Endothelial cell of umbilical vein (primary cell): ENCODE results near the gene PARK7.
"Not testable (repeated sequence)": the region's sequence is repeated elsewhere in the genome, so short reads cannot be mapped to it uniquely, and the experiment has no call there.

Experiments
- EZH2 ChIP-seq: IDR thresholded peaks from 2 replicates; pipeline ENCODE4 v1.6.1; 2012; ENCODE audit warnings: borderline replicate concordance, low read depth, mild to moderate bottlenecking, moderate library complexity, low read length, inconsistent platforms; ENCODE audit not compliant: severe bottlenecking
- POLR2A ChIP-seq: IDR thresholded peaks from 2 replicates; pipeline ENCODE4 v1.6.1; 2012; ENCODE audit warnings: low read depth, mild to moderate bottlenecking, control low read depth, low read length
- POLR2AphosphoS5 ChIP-seq: IDR thresholded peaks from 2 replicates; pipeline ENCODE4 v1.6.1; 2012; ENCODE audit warnings: low read depth, mild to moderate bottlenecking, control low read depth, low read length, moderate library complexity; ENCODE audit not compliant: insufficient read depth
- TF ChIP-seq, protein P1 (sequence below), 2 donors: IDR thresholded peaks; 1 replicate in 1 of 2; 2 replicates in 1 of 2; pipeline ENCODE4 v1.5.1; 2011; ENCODE audit warnings: low read length in 2 of 2, mild to moderate bottlenecking in 2 of 2, moderate library complexity in 2 of 2, control low read depth in 1 of 2, inconsistent platforms in 1 of 2, low read depth in 1 of 2; ENCODE audit not compliant: insufficient read depth in 1 of 2; ENCODE audit errors: extremely low read depth in 1 of 2

DNA sequence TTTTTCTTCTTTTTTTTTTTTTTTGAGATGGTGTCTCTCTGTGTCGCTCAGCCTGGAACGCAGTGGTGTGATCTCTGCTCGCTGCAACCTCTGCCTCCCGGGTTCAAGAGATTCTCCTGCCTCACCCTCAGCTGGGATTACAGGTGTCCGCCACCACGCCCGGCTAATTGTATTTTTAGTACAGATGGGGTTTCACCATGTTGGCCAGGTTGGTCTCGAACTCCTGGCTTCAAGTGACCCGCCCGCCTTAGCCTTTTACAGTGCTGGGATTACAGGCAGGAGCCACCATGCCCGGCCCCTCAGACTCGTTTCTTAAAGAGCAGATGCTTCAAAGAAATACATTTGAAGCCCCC is 1.8 kb downstream of the PARK7 start:
- TF ChIP-seq, protein P1, sequence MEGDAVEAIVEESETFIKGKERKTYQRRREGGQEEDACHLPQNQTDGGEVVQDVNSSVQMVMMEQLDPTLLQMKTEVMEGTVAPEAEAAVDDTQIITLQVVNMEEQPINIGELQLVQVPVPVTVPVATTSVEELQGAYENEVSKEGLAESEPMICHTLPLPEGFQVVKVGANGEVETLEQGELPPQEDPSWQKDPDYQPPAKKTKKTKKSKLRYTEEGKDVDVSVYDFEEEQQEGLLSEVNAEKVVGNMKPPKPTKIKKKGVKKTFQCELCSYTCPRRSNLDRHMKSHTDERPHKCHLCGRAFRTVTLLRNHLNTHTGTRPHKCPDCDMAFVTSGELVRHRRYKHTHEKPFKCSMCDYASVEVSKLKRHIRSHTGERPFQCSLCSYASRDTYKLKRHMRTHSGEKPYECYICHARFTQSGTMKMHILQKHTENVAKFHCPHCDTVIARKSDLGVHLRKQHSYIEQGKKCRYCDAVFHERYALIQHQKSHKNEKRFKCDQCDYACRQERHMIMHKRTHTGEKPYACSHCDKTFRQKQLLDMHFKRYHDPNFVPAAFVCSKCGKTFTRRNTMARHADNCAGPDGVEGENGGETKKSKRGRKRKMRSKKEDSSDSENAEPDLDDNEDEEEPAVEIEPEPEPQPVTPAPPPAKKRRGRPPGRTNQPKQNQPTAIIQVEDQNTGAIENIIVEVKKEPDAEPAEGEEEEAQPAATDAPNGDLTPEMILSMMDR (IDR thresholded peaks at IDR 0.05; ENCODE audit: extremely low read depth in 1 of 2, insufficient read depth in 1 of 2, low read depth in 1 of 2, low read length in 2 of 2), result not testable (repeated sequence)
- TF ChIP-seq EZH2, POLR2AphosphoS5, POLR2A: not testable (repeated sequence)
